ENCODE data around the gene GEMIN7. TPM values are rescaled to one million over a fixed set of nuclear protein-coding genes. Genes with fewer than 3 reads are reported as not detected.

Gene GEMIN7
- total and polyA plus RNA-seq, 2 of the 13 experiments (the other 11 are each of a cell fraction or from before 2014, with no cell fraction given) = 24.1 to 30.6 TPM

DNA sequence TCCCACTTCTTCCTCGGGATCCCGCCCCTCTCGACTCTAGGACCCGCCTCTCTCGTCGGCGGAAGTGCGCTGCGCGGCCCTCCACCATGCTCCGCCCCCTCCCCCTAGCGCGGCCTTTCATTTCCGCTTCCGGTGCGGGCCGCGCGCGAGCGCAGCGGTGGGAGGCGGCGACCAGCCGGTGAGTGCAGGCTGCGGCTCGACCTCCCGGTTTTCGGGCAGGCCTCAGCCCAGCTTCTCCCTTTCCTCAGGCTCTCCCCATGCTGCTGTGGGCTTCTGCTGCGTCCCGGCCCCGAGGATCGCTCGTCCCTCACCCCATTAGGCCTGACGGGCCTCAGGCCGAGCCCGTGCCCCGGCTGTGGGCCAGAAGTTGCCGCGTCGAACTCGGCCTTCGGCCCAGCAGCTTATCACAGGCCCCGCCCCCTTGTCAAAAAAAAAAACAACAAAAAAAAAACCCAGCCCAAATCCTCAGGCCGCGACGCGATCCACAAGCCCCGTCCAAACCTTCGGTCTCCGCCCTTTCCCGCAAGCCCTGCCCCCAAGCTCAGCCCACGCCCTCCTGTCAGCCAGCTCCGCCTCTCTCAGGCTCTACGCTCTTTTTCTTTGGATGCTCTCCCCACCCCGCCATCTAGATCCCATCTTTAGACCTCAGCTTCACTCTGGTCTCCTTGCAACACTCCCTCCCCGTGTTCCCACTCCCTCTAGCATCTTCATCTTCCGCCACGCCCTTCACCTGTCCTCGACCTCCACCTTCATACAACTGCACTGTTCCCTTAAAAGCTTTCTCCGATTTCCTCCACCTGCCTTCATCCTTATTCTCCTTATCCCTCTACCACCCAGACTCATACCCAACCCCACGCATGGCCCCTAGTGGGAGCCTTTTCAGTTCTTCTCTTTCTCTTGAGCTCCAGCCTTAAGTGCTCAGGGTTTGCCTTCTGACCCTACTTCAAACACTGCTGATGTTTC lies 39.8 kb upstream of the GEMIN7 start, which contains the start of gene CLASRP (continued):
- TF ChIP-seq NFE2L1 (CRISPR knock-in tag; IDR thresholded peaks at IDR 0.05; ENCODE audit: borderline replicate concordance) (0 out of 2 replicates have a peak, but pooled peaks have one; percentile 33), PHF21A (CRISPR knock-in tag; IDR thresholded peaks at IDR 0.05) (no peak), GMEB2 (CRISPR knock-in tag; IDR thresholded peaks at IDR 0.05; ENCODE audit: low read depth) (no peak), RFX5 (IDR thresholded peaks at IDR 0.05; ENCODE audit: low read depth, low read length) (no peak), ZFP36L1 (CRISPR knock-in tag; IDR thresholded peaks at IDR 0.05) (0 out of 2 replicates have a peak, but pooled peaks have one; percentile 64), GZF1 (CRISPR knock-in tag; IDR thresholded peaks at IDR 0.05) (no peak), NFAT5 (CRISPR knock-in tag; IDR thresholded peaks at IDR 0.05) (peak; percentile 71; the same call in 1 of the 2 replicates), KDM6A (CRISPR knock-in tag; IDR thresholded peaks at IDR 0.05; ENCODE audit: low read depth) (no peak)
- TF ChIP-seq, protein P1, sequence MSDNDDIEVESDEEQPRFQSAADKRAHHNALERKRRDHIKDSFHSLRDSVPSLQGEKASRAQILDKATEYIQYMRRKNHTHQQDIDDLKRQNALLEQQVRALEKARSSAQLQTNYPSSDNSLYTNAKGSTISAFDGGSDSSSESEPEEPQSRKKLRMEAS (IDR thresholded peaks at IDR 0.05) = peak; percentile 32; the same call in 1 of the 2 replicates
- TF ChIP-seq, protein P2, sequence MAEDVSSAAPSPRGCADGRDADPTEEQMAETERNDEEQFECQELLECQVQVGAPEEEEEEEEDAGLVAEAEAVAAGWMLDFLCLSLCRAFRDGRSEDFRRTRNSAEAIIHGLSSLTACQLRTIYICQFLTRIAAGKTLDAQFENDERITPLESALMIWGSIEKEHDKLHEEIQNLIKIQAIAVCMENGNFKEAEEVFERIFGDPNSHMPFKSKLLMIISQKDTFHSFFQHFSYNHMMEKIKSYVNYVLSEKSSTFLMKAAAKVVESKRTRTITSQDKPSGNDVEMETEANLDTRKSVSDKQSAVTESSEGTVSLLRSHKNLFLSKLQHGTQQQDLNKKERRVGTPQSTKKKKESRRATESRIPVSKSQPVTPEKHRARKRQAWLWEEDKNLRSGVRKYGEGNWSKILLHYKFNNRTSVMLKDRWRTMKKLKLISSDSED (CRISPR knock-in tag; IDR thresholded peaks at IDR 0.05) = no peak
